ENCODE results near the gene PRM3. TPM values are rescaled to one million over a fixed set of nuclear protein-coding genes. Genes with fewer than 3 reads are reported as not detected.

Gene PRM3
- total RNA-seq, 4 donors from 2014 or later = not detected

DNA sequence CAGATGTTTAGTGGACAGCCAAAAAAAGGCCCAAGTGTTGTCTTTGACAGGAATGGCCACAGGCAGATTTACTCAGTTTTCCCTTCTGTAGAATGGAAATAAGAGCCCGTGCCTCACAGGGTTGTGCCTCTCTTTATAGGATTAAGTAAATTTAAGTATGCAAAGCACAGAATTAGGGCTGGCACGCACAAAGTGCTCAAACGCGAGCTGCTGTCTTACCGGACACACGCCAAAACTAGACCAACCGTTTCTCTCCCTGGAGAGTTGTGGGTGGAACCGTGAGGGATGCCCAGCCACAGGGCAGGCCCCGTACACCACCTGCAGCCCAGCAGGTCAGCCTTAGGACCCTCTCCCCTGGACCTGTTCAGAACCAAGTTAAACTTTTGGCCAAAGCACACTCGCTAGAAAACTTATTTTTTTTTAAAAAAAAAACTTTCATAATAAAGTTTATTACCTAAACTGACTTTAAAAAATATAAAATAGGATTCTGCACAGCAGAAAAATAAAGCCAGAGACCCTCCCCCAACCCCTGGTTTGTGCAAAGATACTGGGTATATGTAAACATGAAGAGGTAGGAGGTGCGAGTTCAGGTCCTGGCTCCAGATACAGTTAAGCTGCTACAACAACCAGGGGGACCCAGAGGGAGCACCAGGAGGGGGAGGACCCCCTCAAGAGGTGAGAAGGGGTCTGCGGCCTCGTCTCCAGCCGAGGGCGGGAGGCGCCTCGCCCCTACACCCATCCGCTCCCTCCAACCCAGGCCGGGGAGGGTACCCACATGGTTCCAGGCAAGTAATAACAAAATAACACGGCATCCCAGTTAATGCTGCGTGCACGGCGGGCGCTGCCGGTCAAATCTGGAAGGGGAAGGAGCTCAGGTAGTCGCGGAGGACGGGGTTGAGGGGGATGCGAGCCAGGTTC lies 19.2 kb downstream of the PRM3 start:
- peak overlapping the region; percentile 70 to 94 (median 84) for H3K4me3 ChIP-seq
- H3K36me3 ChIP-seq = no peaks in the 10 kb centered on the region
- intact Hi-C loops (cut with DNase I; ENCODE audit: low total_unique reads) (loop anchor here (2.0 to 10.0 kb wide), 2 partner anchors 29 to 509 kb away; partner anchors contain the start of gene NUBP1), in situ Hi-C loops (cut with MboI; ENCODE audit: low sequenced_read_pairs in 4 of 4) (no loop called here)
- peaks cover 13 to 15% of the 10 kb centered on the region in 2 donors for H3K4me1 ChIP-seq
- DNase-seq (no peak), ATAC-seq (no peak)
- TF ChIP-seq POLR2A (IDR thresholded peaks at IDR 0.05) = no peak
- TF ChIP-seq, protein P1, sequence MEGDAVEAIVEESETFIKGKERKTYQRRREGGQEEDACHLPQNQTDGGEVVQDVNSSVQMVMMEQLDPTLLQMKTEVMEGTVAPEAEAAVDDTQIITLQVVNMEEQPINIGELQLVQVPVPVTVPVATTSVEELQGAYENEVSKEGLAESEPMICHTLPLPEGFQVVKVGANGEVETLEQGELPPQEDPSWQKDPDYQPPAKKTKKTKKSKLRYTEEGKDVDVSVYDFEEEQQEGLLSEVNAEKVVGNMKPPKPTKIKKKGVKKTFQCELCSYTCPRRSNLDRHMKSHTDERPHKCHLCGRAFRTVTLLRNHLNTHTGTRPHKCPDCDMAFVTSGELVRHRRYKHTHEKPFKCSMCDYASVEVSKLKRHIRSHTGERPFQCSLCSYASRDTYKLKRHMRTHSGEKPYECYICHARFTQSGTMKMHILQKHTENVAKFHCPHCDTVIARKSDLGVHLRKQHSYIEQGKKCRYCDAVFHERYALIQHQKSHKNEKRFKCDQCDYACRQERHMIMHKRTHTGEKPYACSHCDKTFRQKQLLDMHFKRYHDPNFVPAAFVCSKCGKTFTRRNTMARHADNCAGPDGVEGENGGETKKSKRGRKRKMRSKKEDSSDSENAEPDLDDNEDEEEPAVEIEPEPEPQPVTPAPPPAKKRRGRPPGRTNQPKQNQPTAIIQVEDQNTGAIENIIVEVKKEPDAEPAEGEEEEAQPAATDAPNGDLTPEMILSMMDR (IDR thresholded peaks at IDR 0.05 in 4 of 5, conservative IDR thresholded peaks at IDR 0.05 in 1 of 5) = no peak
- H3K27ac ChIP-seq = peak overlapping the region in 2 of 4 donors; percentile 24 to 42
- no peaks in the 10 kb centered on the region for H3K9me3 ChIP-seq
- no peaks in the 10 kb centered on the region for H3K27me3 ChIP-seq

DNA sequence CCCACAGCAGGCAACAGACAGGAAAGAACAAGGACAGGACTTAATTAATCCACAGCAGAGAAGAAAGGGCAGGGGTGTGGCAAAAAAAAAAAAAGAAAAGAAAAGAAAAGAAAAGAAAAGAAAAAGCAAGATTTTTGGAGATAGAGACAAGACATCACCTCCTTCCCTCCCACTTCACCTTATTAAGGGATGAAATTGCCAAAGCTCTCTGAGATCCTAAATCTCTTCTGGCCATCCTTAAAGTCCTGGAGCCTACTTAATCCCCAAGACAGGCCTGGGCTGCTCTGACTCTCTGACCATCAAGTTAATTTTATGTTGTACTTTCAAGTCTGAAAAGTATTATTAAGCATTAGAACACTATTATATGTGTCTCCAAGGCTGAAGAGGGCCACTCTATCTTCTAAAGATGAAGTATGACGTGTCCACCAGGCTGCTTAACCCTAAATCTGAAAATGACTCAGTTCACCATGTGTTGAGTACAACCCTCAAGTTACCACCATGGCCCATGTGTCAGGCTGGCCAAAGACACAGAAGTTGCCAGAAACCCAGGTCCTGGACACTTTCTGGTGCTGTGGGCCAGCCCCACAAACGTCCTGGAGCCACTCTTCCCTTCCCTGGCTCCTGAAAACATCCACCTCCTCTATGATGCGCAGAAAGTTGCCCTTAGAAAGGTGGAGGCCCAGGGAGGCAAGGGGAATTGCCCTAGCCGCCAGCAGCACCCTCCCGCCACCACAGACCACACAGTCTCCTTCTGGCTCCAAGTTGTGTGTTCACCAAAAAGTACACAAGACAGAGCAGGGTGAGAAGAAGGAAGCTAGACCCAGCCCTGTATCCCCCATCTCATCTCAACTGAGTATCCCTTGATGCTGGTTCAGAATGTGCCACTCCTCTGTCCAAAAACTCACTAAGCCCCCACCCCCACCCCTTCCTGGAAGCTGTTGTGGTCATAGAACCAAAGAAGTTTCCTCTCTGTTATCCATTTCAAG lies 20.1 kb downstream of the PRM3 start:
- TF ChIP-seq POLR2A (IDR thresholded peaks at IDR 0.05) = no peak
- TF ChIP-seq, protein P1 (IDR thresholded peaks at IDR 0.05 in 4 of 5, conservative IDR thresholded peaks at IDR 0.05 in 1 of 5) = no peak
- Histone ChIP-seq H3K36me3 (no peaks in the 10 kb centered on the region), H3K4me3 (peak overlapping the region in 3 of 4 donors; percentile 79 to 94 (median 88)), H3K27ac (peak overlapping the region in 3 of 4 donors; percentile 3 to 42 (median 24)), H3K27me3 (no peaks in the 10 kb centered on the region), H3K4me1 (peaks cover 10 to 15% of the 10 kb centered on the region in 2 donors), H3K9me3 (no peaks in the 10 kb centered on the region)
- no peak for DNase-seq
- ATAC-seq = no peak
- intact Hi-C loops (cut with DNase I; ENCODE audit: low total_unique reads) = loop anchor here (10.0 kb wide), 1 partner anchor 509 kb away; the partner anchor contains the start of gene NUBP1
- in situ Hi-C loops (cut with MboI; ENCODE audit: low sequenced_read_pairs in 4 of 4) = no loop called here

DNA sequence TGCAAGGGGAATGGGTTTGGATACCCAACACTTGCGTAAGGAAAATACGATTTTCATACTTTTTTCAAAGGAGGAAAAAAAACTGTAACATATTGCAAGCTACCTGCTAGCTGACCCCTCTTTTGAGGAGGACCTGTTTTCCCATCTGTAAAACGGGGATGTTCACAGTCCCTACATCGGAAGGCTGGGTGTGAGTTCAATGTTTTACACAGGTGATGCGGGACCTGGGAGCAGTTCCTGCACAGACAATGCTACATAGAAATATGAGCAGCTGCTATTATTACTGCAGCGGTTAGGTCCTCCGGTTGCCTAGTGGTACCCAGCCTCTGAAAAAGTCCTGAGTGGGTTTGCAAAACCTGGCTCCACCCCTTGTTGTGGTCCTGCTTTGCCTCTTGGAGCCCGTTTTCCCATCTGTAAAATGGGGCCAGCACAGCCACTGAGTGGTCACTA lies 20.9 kb downstream of the PRM3 start:
- Histone ChIP-seq H3K4me3 (no peak overlapping the region), H3K9me3 (no peaks in the 10 kb centered on the region), H3K27ac (no peak overlapping the region), H3K36me3 (no peaks in the 10 kb centered on the region), H3K4me1 (peaks cover 10 to 14% of the 10 kb centered on the region in 2 donors), H3K27me3 (no peaks in the 10 kb centered on the region)
- DNase-seq = no peak
- in situ Hi-C loops (cut with MboI; ENCODE audit: low sequenced_read_pairs in 4 of 4) = no loop called here
- intact Hi-C loops (cut with DNase I; ENCODE audit: low total_unique reads) = loop anchor here (10.0 kb wide), 1 partner anchor 508 kb away; the partner anchor contains the start of gene NUBP1
- no peak for TF ChIP-seq POLR2A (IDR thresholded peaks at IDR 0.05)
- TF ChIP-seq, protein P1 (IDR thresholded peaks at IDR 0.05 in 4 of 5, conservative IDR thresholded peaks at IDR 0.05 in 1 of 5) = no peak
- no peak for ATAC-seq
